H9 (cell line): ENCODE measurements around the gene HK3. TPM values are rescaled to one million over a fixed set of nuclear protein-coding genes. Genes with fewer than 3 reads are reported as not detected.

ENCODE experiments used
- DNase-seq: peaks from one replicate; pipeline ENCODE4 v3.0.0-alpha.2; 2017
- H2AFZ ChIP-seq: one replicate; pipeline ENCODE4 v1.6.1; 2013; ENCODE audit warnings: mild to moderate bottlenecking, low read length, control low read depth, moderate library complexity
- H2AK5ac ChIP-seq: 2 replicates; pipeline ENCODE4 v1.6.1; 2013; ENCODE audit warnings: low read length, control low read depth, mixed read lengths; ENCODE audit not compliant: insufficient read length
- H2BK120ac ChIP-seq: one replicate; pipeline ENCODE4 v1.6.1; 2013; ENCODE audit warnings: low read depth, mild to moderate bottlenecking, low read length, control low read depth, inconsistent platforms; ENCODE audit not compliant: poor library complexity, severe bottlenecking
- H2BK12ac ChIP-seq: 2 replicates; pipeline ENCODE4 v1.6.1; 2013; ENCODE audit warnings: low read length, control low read depth, mixed read lengths, low read depth; ENCODE audit not compliant: insufficient read length
- H2BK15ac ChIP-seq: 2 replicates; pipeline ENCODE4 v1.6.1; 2013; ENCODE audit warnings: low read depth, low read length, control low read depth
- H2BK20ac ChIP-seq: one replicate; pipeline ENCODE4 v1.6.1; 2013; ENCODE audit warnings: low read depth, mild to moderate bottlenecking, low read length, control low read depth, inconsistent platforms; ENCODE audit not compliant: poor library complexity, severe bottlenecking
- H2BK5ac ChIP-seq: 2 replicates; pipeline ENCODE4 v1.6.1; 2013; ENCODE audit warnings: low read length, control low read depth, mixed read lengths; ENCODE audit not compliant: insufficient read length
- H3K14ac ChIP-seq: 2 replicates; pipeline ENCODE4 v1.6.1; 2013; ENCODE audit warnings: low read length, control low read depth; ENCODE audit not compliant: insufficient read depth
- H3K18ac ChIP-seq: 2 replicates; pipeline ENCODE4 v1.6.1; 2013; ENCODE audit warnings: low read depth, mild to moderate bottlenecking, mixed read lengths, low read length, control low read depth; ENCODE audit not compliant: insufficient read length
- H3K23ac ChIP-seq: 2 replicates; pipeline ENCODE4 v1.6.1; 2013; ENCODE audit warnings: low read length, control low read depth, mixed read lengths, low read depth; ENCODE audit not compliant: insufficient read length
- H3K23me2 ChIP-seq: 2 replicates; pipeline ENCODE4 v1.6.1; 2013; ENCODE audit warnings: low read depth, mild to moderate bottlenecking, mixed read lengths, low read length, control low read depth; ENCODE audit not compliant: insufficient read length, poor library complexity, severe bottlenecking
- H3K27ac ChIP-seq: 2 replicates; pipeline ENCODE4 v1.5.1; 2013; ENCODE audit warnings: low read length, control low read depth, mixed read lengths, low read depth; ENCODE audit not compliant: insufficient read length
- H3K27me3 ChIP-seq: 2 replicates; pipeline ENCODE4 v1.6.1; 2013; ENCODE audit warnings: low read length, control low read depth, inconsistent platforms; ENCODE audit not compliant: insufficient read depth
- H3K4ac ChIP-seq: 2 replicates; pipeline ENCODE4 v1.6.1; 2013; ENCODE audit warnings: low read depth, mild to moderate bottlenecking, control low read depth, inconsistent platforms, low read length, moderate library complexity
- H3K4me1 ChIP-seq: 2 replicates; pipeline ENCODE4 v1.6.1; 2013; ENCODE audit warnings: low read length, control low read depth, inconsistent platforms; ENCODE audit not compliant: insufficient read depth
- H3K4me2 ChIP-seq: 2 replicates; pipeline ENCODE4 v1.6.1; 2013; ENCODE audit warnings: low read length, control low read depth, mixed read lengths; ENCODE audit not compliant: insufficient read length, insufficient read depth
- H3K56ac ChIP-seq: 2 replicates; pipeline ENCODE4 v1.6.1; 2013; ENCODE audit warnings: low read depth, mild to moderate bottlenecking, mixed read lengths, low read length, control low read depth; ENCODE audit not compliant: insufficient read length
- H3K79me1 ChIP-seq: 2 replicates; pipeline ENCODE4 v1.6.1; 2013; ENCODE audit warnings: low read depth, mild to moderate bottlenecking, moderate library complexity, low read length, control low read depth, inconsistent platforms; ENCODE audit not compliant: insufficient read depth, poor library complexity, severe bottlenecking
- H3K79me2 ChIP-seq: 2 replicates; pipeline ENCODE4 v1.6.1; 2013; ENCODE audit warnings: low read length, control low read depth, inconsistent platforms; ENCODE audit not compliant: insufficient read depth
- H3K9ac ChIP-seq: 2 replicates; pipeline ENCODE4 v1.6.1; 2013; ENCODE audit warnings: low read length, control low read depth, mixed read lengths; ENCODE audit not compliant: insufficient read length; ENCODE audit errors: extremely low read depth
- H3K9me3 ChIP-seq: one replicate; pipeline ENCODE4 v1.6.1; 2013; ENCODE audit warnings: low read depth, low read length, inconsistent platforms; ENCODE audit not compliant: control insufficient read depth
- H3T11ph ChIP-seq: one replicate; pipeline ENCODE4 v1.6.1; 2013; ENCODE audit warnings: mild to moderate bottlenecking, low read length, control low read depth, inconsistent platforms
- H4K20me1 ChIP-seq: one replicate; pipeline ENCODE4 v1.6.1; 2013; ENCODE audit not compliant: control insufficient read depth, insufficient read length, insufficient read depth
- H4K5ac ChIP-seq: 2 replicates; pipeline ENCODE4 v1.6.1; 2013; ENCODE audit warnings: low read depth, mild to moderate bottlenecking, mixed read lengths, low read length, control low read depth; ENCODE audit not compliant: insufficient read length
- H4K8ac ChIP-seq: replicated peaks from 2 replicates; pipeline ENCODE4 v1.6.1; 2013; ENCODE audit warnings: low read length, control low read depth, mixed read lengths, low read depth; ENCODE audit not compliant: insufficient read length
- H4K91ac ChIP-seq: 2 replicates; pipeline ENCODE4 v1.6.1; 2013; ENCODE audit warnings: low read depth, mild to moderate bottlenecking, moderate library complexity, mixed read lengths, low read length, control low read depth; ENCODE audit not compliant: insufficient read length
- H3K27ac Mint-ChIP-seq, 3 experiments: 2 replicates in 2 of 3; 3 replicates in 1 of 3; pipeline ENCODE4 v1.8.0; 2020 to 2021; ENCODE audit warnings: mixed read lengths in 3 of 3, mild to moderate bottlenecking in 1 of 3, moderate library complexity in 1 of 3
- H3K27me3 Mint-ChIP-seq: 2 replicates; pipeline ENCODE4 v1.8.0; 2021; ENCODE audit warnings: low read depth, mild to moderate bottlenecking, moderate library complexity, mixed read lengths
- H3K36me3 Mint-ChIP-seq, 3 experiments: 2 replicates in 2 of 3; 3 replicates in 1 of 3; pipeline ENCODE4 v1.8.0; 2020 to 2021; ENCODE audit warnings: low read depth in 3 of 3, mixed read lengths in 3 of 3; ENCODE audit not compliant: insufficient read depth in 1 of 3
- H3K4me1 Mint-ChIP-seq, 2 experiments: 2 replicates each; pipeline ENCODE4 v1.8.0; 2020; ENCODE audit warnings: mixed read lengths in 2 of 2
- H3K4me3 Mint-ChIP-seq, 2 experiments: 2 replicates in 1 of 2; 3 replicates in 1 of 2; pipeline ENCODE4 v1.8.0; 2020 to 2021; ENCODE audit warnings: mild to moderate bottlenecking in 2 of 2, mixed read lengths in 2 of 2, moderate library complexity in 1 of 2
- H3K9me3 Mint-ChIP-seq, 2 experiments: 2 replicates in 1 of 2; 3 replicates in 1 of 2; pipeline ENCODE4 v1.8.0; 2020; ENCODE audit warnings: mild to moderate bottlenecking in 2 of 2, mixed read lengths in 2 of 2, moderate library complexity in 1 of 2
- WGBS: extraction: QIAGEN DNeasy Blood & Tissue Kit; methylation state at CpG from one replicate; pipeline ENCODE4 v1.1.7; 2013; ENCODE audit warnings: missing lambda C conversion rate, low lambda C conversion rate, mixed read lengths; ENCODE audit not compliant: insufficient read length; ENCODE audit errors: extremely low coverage; 5-methylcytosine and 5-hydroxymethylcytosine counted together
- total RNA-seq: library from RNA; stranded (reverse); gene quantifications from 2 replicates; pipeline ENCODE4 v1.2.1, GENCODE V29; 2021
- TF ChIP-seq, protein P1 (sequence below): fragments of 200-600 bp; sonication (generic); conservative IDR thresholded peaks from 3 replicates; pipeline ENCODE4 v1.8.0; 2021; ENCODE audit warnings: antibody characterized with exemption, mild to moderate bottlenecking

HK3 gene
- total RNA-seq, 1 experiment from 2014 or later = not detected

DNA sequence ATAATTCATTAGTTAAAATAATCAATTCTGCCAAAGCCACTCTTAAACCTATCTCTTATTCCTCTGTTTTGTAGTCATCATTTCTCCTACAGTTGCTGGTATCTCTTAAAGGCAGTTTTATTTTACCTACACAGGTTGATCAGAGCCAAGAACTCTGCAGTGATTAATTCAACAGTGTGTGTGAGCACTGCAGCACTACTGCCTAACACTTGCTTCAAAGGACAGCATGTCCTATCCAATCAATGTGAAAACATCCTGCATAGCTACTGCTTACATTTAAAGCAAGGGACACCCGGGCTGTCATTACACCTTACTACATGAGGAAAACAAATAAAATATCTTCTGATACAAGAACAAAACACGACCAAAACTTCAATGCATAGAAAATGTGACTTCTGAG lies 45.1 kb upstream of the HK3 start:
- H3K4me2 ChIP-seq = peak overlapping the region; percentile 31
- H3K27ac ChIP-seq = peak overlapping the region; percentile 79
- H3K9ac ChIP-seq = no peak overlapping the region
- no peak overlapping the region for H4K91ac ChIP-seq
- no peaks in the 10 kb centered on the region for H3K79me1 ChIP-seq
- H3K18ac ChIP-seq = no peak overlapping the region
- no peaks in the 10 kb centered on the region for H3K27me3 ChIP-seq
- H4K8ac ChIP-seq = no peak overlapping the region
- H4K20me1 ChIP-seq = no peaks in the 10 kb centered on the region
- no peak overlapping the region for H3K14ac ChIP-seq
- Mint-ChIP-seq H3K4me1 (peaks cover 56 to 62% of the 10 kb centered on the region in 2 experiments), H3K36me3 (peaks cover 21 to 53% (median 50%) of the 10 kb centered on the region in 3 experiments), H3K27ac (peak overlapping the region; percentile 95 to 97 (median 97); a peak in 6 of 7 replicates), H3K27me3 (no peaks in the 10 kb centered on the region), H3K9me3 (peaks cover 0 to 2% of the 10 kb centered on the region in 2 experiments; a peak in 1 of 5 replicates), H3K4me3 (peak overlapping the region; percentile 11 to 27; a peak in 2 of 5 replicates)
- H2BK5ac ChIP-seq = no peak overlapping the region
- H3K4ac ChIP-seq = no peak overlapping the region
- H2BK20ac ChIP-seq = no peak overlapping the region
- no peak overlapping the region for H3T11ph ChIP-seq
- H3K4me1 ChIP-seq = peaks cover 10% of the 10 kb centered on the region; the same call in 1 of the 2 replicates
- H2AFZ ChIP-seq = no peak overlapping the region
- H3K56ac ChIP-seq = no peak overlapping the region
- TF ChIP-seq, protein P1, sequence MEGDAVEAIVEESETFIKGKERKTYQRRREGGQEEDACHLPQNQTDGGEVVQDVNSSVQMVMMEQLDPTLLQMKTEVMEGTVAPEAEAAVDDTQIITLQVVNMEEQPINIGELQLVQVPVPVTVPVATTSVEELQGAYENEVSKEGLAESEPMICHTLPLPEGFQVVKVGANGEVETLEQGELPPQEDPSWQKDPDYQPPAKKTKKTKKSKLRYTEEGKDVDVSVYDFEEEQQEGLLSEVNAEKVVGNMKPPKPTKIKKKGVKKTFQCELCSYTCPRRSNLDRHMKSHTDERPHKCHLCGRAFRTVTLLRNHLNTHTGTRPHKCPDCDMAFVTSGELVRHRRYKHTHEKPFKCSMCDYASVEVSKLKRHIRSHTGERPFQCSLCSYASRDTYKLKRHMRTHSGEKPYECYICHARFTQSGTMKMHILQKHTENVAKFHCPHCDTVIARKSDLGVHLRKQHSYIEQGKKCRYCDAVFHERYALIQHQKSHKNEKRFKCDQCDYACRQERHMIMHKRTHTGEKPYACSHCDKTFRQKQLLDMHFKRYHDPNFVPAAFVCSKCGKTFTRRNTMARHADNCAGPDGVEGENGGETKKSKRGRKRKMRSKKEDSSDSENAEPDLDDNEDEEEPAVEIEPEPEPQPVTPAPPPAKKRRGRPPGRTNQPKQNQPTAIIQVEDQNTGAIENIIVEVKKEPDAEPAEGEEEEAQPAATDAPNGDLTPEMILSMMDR = no peak
- H3K23me2 ChIP-seq = no peaks in the 10 kb centered on the region
- no peaks in the 10 kb centered on the region for H3K9me3 ChIP-seq
- no peak overlapping the region for H2BK15ac ChIP-seq
- WGBS = no CpG with 5 or more reads among the region's 2 CpGs
- H2AK5ac ChIP-seq = no peak overlapping the region
- H2BK120ac ChIP-seq = no peak overlapping the region
- H2BK12ac ChIP-seq = no peak overlapping the region
- H3K23ac ChIP-seq = no peak overlapping the region
- H3K79me2 ChIP-seq = no peaks in the 10 kb centered on the region
- DNase-seq = no peak
- no peak overlapping the region for H4K5ac ChIP-seq
